ENCODE measurements around the gene PM20D2. TPM values are rescaled to one million over a fixed set of nuclear protein-coding genes. Genes with fewer than 3 reads are reported as not detected.

PM20D2 gene
- total and polyA plus RNA-seq, 2 of the 8 experiments (the other 6 are each of a cell fraction or from before 2014, with no cell fraction given) = 2.7 to 7.6 TPM

Other genes starting within 250 kb of the PM20D2 start
- gene RNGTT, start 182.4 kb upstream of the PM20D2 start, total RNA-seq (2021; fragmentation: NEBNext Ultra II Directional; extraction: Animal tissue kit (Norgen Biotek cat#: 25700)) = 18.7 and 21.2 TPM in 2 replicates
- 2.6 and 3.6 TPM in 2 replicates for gene RNGTT, start 182.4 kb upstream of the PM20D2 start, polyA plus RNA-seq (2011; rRNA removed)
- gene PNRC1, start 65.3 kb upstream of the PM20D2 start, total RNA-seq (2021; fragmentation: NEBNext Ultra II Directional; extraction: Animal tissue kit (Norgen Biotek cat#: 25700)) = 48.5 and 50.2 TPM in 2 replicates
- gene PNRC1, start 65.3 kb upstream of the PM20D2 start, polyA plus RNA-seq (2011; rRNA removed) = 6.3 and 8.2 TPM in 2 replicates
- 4.2 and 4.9 TPM in 2 replicates for gene SRSF12, start 28.0 kb upstream of the PM20D2 start, total RNA-seq (2021; fragmentation: NEBNext Ultra II Directional; extraction: Animal tissue kit (Norgen Biotek cat#: 25700))
- 1.8 and 2.6 TPM in 2 replicates for gene SRSF12, start 28.0 kb upstream of the PM20D2 start, polyA plus RNA-seq (2011; rRNA removed)
- gene GABRR1, start 71.3 kb downstream of the PM20D2 start, total RNA-seq (2021; fragmentation: NEBNext Ultra II Directional; extraction: Animal tissue kit (Norgen Biotek cat#: 25700)) = 0.17 and 0.60 TPM in 2 replicates
- gene GABRR1, start 71.3 kb downstream of the PM20D2 start, polyA plus RNA-seq (2011; rRNA removed) = 0.52 and 0.63 TPM in 2 replicates
- gene GABRR2, start 169.2 kb downstream of the PM20D2 start, total RNA-seq (2021; fragmentation: NEBNext Ultra II Directional; extraction: Animal tissue kit (Norgen Biotek cat#: 25700)) = not detected in 2 replicates
- gene GABRR2, start 169.2 kb downstream of the PM20D2 start, polyA plus RNA-seq (2011; rRNA removed) = 0.09 TPM in 1 of 2 replicates, not detected in the other
- 13.4 and 15.2 TPM in 2 replicates for gene UBE2J1, start 206.7 kb downstream of the PM20D2 start, total RNA-seq (2021; fragmentation: NEBNext Ultra II Directional; extraction: Animal tissue kit (Norgen Biotek cat#: 25700))
- 4.5 and 8.5 TPM in 2 replicates for gene UBE2J1, start 206.7 kb downstream of the PM20D2 start, polyA plus RNA-seq (2011; rRNA removed)

All from H1 (cell line).